Measurements from ENCODE around the gene INTS7. TPM values are rescaled to one million over a fixed set of nuclear protein-coding genes. Genes with fewer than 3 reads are reported as not detected.
A peak's percentile ranks its signal among the peaks of the same experiment; 100 is the strongest.

Gene INTS7
- total RNA-seq, 2 experiments from 2014 or later, result 24.7 to 25.9 TPM

DNA sequence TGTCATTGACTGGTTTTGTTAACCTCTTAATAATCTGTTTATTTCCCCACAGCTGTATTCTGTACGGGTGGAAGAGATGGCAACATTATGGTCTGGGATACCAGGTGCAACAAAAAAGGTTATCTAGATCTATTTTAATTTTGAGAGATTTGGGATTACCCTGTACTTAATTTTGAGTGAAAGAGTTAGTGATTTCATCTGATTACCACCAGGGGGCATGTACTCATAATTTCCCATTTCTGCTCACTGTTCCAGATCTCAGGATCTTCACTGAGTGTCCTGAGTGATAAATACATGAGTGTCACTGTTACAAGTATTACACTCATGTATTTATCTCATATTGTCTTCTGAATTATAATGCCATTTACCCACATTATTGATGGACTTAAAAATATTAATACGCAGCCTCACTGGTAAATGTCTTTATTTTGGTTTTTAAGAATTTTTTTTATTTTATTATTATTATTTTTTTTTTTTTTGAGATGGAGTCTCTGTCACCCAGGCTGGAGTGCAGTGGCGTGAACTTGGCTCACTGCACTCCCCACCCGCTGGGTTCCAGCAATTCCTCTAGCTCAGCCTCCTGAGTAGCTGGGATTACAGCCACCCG lies 27.6 kb upstream of the INTS7 start:
- H3K9me3 Mint-ChIP-seq, result peaks cover 3% of the 10 kb centered on the region
- no peak for DNase-seq
- no peaks in the 10 kb centered on the region for H3K4me1 Mint-ChIP-seq (ENCODE audit: low read depth)
- H3K27ac Mint-ChIP-seq, result no peak overlapping the region
- CTCF ChIA-PET, result interaction anchor here (0.6 to 2.9 kb wide), 16 partner anchors 8 to 393 kb away, joined by 3 to 16 read pairs (median 4); no protein-coding TSS in a partner anchor
- H3K27me3 Mint-ChIP-seq (ENCODE audit: low read depth), result no peaks in the 10 kb centered on the region
- intact Hi-C loops (cut with micrococcal nuclease), result loop anchor here (2.0 to 5.0 kb wide), 4 partner anchors 228 to 394 kb away; no protein-coding TSS in a partner anchor
- no peak overlapping the region for H3K4me3 Mint-ChIP-seq
- H3K36me3 Mint-ChIP-seq (ENCODE audit: low read depth), result peaks cover 47% of the 10 kb centered on the region

DNA sequence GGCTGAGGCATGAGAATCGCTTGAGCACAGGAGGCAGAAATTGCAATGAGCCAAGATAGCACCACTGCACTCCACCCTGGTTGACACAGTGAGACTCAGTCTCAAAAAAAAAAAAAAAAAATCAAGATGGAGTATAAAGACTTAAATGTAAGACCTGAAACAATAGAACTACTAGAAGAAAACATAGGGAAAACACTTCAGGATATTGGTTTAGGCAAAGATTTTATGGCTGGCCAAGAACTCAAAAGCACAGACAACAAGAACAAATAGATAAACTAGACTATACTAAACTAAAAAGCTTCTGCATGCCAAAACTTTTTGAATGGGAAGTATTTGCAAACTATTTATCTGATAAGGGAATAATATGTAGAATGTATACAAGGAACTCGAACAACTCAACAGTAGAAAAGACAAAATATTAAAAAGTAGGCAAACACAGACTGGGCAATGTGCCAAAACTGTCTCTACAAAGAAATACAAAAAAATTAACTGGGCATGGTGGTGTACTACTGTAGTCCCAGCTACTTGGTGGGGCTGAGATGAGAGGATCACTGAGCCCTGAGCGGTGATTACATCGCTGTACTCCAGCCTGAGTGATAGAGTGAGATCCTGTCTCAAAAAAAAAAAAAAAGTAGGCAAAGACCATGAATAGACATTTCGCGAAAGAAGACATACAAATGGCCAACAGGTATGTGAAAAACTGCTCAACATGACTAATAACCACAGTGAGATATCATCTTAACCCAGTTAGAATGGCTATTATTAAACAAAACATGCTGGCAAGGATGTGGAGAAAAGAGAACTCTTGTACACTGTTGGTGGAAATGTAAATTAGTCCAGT lies 25.5 kb upstream of the INTS7 start:
- intact Hi-C loops (cut with micrococcal nuclease), result loop anchor here (5.0 kb wide), 1 partner anchor 256 kb away; no protein-coding TSS in a partner anchor
- no peak for DNase-seq
- H3K4me1 Mint-ChIP-seq (ENCODE audit: low read depth), result no peaks in the 10 kb centered on the region
- no peak overlapping the region for H3K4me3 Mint-ChIP-seq
- no peak overlapping the region for H3K27ac Mint-ChIP-seq
- peaks cover 8% of the 10 kb centered on the region for H3K9me3 Mint-ChIP-seq
- CTCF ChIA-PET, result interaction anchor here (1.0 to 1.6 kb wide), 3 partner anchors 26 to 395 kb away, joined by 3 to 8 read pairs (median 4); no protein-coding TSS in a partner anchor
- H3K36me3 Mint-ChIP-seq (ENCODE audit: low read depth), result peaks cover 53% of the 10 kb centered on the region
- no peaks in the 10 kb centered on the region for H3K27me3 Mint-ChIP-seq (ENCODE audit: low read depth)

DNA sequence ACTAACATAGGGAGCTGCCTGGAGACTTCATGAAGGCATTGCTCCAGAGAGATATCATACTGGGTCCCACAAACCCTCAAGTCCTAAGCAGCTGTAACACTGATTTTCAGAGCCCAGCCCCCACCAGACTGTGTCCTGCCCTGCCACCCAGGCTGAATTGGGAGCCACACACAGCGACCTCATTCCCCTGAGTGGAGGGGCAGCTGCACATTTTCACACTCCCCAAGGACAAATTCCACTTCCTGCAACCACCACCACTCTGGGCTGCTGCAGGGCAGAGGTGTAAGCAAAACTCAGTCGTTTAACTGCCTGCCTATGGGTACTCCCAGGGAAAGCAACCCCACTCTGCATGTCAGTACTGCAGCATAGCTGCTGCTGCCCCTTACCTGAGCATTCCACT lies 20.0 kb upstream of the INTS7 start:
- Mint-ChIP-seq H3K9me3 (peaks cover 14% of the 10 kb centered on the region), H3K27ac (no peak overlapping the region), H3K36me3 (ENCODE audit: low read depth) (peaks cover 77% of the 10 kb centered on the region), H3K4me3 (no peak overlapping the region), H3K4me1 (ENCODE audit: low read depth) (no peaks in the 10 kb centered on the region), H3K27me3 (ENCODE audit: low read depth) (no peaks in the 10 kb centered on the region)
- intact Hi-C loops (cut with micrococcal nuclease), result no loop called here
- CTCF ChIA-PET, result no interaction called here
- no peak for DNase-seq

DNA sequence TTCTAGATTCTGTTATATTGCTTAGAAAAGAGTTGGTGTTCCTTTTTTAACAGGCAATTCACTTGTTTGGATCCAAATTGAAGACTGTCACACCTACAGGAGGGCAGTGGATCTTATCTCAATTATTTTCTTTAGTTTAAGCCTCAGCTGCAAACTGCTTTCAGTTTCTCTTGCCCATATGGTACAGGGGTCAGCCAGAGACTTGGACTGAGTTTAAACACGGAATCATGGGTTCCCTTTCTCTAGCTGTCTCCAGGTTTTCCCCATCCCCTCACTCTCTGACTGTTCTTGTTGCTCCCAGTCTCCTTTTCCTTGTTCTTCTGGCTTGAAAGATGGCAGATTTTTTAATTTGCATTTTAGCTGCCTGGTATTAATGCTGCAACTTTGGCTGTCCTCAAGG lies 18.6 kb upstream of the INTS7 start:
- Mint-ChIP-seq H3K27ac (no peak overlapping the region), H3K36me3 (ENCODE audit: low read depth) (peaks cover 86% of the 10 kb centered on the region)
- intact Hi-C loops (cut with micrococcal nuclease), result no loop called here

DNA sequence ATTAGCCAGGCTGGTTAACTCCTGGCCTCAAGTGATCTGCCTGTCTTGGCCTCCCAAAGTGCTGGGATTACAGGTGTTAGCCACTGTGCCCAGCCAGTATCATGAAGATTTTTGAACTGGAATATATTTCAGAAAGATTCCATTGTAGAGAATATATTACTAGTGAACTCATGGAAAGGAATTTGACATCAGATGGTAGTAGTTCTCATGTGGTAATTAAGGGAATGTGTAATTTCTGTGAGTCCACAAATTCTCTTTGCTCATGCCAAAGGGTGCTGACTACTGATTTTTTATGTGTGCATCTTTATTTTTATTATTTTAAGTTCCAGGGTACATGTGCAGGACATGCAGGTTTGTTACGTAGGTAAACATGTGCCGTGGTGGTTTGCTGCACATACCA lies 10.6 kb upstream of the INTS7 start:
- no peak overlapping the region for H3K27ac Mint-ChIP-seq
- H3K27me3 Mint-ChIP-seq (ENCODE audit: low read depth), result peaks cover under 1% of the 10 kb centered on the region
- no peak overlapping the region for H3K4me3 Mint-ChIP-seq
- no peaks in the 10 kb centered on the region for H3K9me3 Mint-ChIP-seq
- peaks cover 10% of the 10 kb centered on the region for H3K4me1 Mint-ChIP-seq (ENCODE audit: low read depth)
- intact Hi-C loops (cut with micrococcal nuclease), result no loop called here
- CTCF ChIA-PET, result interaction anchor here (0.8 kb wide), 1 partner anchor 260 kb away, joined by 3 read pairs; no protein-coding TSS in a partner anchor
- peaks cover 72% of the 10 kb centered on the region for H3K36me3 Mint-ChIP-seq (ENCODE audit: low read depth)
- no peak for DNase-seq

More for the DNA sequence above, 18.6 kb upstream of the INTS7 start:
- H3K4me1 Mint-ChIP-seq (ENCODE audit: low read depth), result no peaks in the 10 kb centered on the region
- H3K27me3 Mint-ChIP-seq (ENCODE audit: low read depth), result no peaks in the 10 kb centered on the region
- CTCF ChIA-PET, result no interaction called here
- peaks cover 14% of the 10 kb centered on the region for H3K9me3 Mint-ChIP-seq
- no peak for DNase-seq
- H3K4me3 Mint-ChIP-seq, result no peak overlapping the region

DNA sequence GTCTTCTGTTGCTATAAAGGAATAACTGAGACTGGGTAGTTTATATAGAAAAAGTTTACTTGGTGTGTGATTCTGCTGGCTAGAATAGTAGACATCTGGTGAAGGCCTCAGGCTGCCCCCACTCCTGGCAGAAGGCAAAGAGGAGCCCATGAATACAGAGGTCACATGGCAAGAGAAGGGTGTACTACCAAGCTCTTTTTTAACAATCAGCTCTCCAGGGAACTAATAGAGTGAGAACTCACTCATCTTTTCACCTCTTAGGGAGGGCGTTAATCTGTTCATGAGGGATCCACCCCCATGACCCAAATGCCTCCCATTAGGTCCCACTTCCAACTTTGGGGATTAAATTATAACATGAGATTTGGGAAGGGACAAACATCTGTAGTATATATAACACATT lies 9.5 kb upstream of the INTS7 start:
- intact Hi-C loops (cut with micrococcal nuclease), result no loop called here
- peaks cover 68% of the 10 kb centered on the region for H3K36me3 Mint-ChIP-seq (ENCODE audit: low read depth)
- CTCF ChIA-PET, result interaction anchor here (2.4 kb wide), 1 partner anchor 9 kb away, joined by 11 read pairs; the partner anchor contains the start of genes DTL and INTS7

DNA sequence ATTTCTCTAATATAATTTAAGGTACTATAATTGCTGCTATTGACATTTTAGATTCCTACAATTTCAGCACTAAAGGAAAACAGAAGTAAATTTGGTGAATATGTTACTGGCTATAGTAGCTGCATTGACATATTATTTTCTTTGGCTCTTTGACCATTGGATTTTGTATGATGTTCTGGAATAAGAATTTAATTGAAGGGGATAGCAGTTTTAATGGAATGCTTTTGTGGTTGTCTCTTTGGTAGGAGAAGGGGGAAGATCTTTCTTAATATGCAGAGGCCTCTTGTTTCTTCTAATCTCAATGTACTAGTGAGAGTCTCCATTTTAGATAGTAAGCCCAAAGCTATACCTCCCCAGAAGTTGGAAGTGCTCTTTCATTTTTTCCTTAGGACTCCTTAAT lies 7.1 kb upstream of the INTS7 start:
- H3K36me3 Mint-ChIP-seq (ENCODE audit: low read depth), result peaks cover 68% of the 10 kb centered on the region
- H3K4me3 Mint-ChIP-seq, result no peak overlapping the region
- H3K27ac Mint-ChIP-seq, result no peak overlapping the region
- intact Hi-C loops (cut with micrococcal nuclease), result no loop called here
- H3K27me3 Mint-ChIP-seq (ENCODE audit: low read depth), result peaks cover 7% of the 10 kb centered on the region
- CTCF ChIA-PET, result interaction anchor here (0.6 kb wide), 1 partner anchor 323 kb away, joined by 3 read pairs; no protein-coding TSS in a partner anchor
- no peak for DNase-seq
- no peaks in the 10 kb centered on the region for H3K9me3 Mint-ChIP-seq
- H3K4me1 Mint-ChIP-seq (ENCODE audit: low read depth), result peaks cover 31% of the 10 kb centered on the region

More for the DNA sequence above, 9.5 kb upstream of the INTS7 start:
- H3K9me3 Mint-ChIP-seq, result no peaks in the 10 kb centered on the region
- H3K4me3 Mint-ChIP-seq, result no peak overlapping the region
- no peak overlapping the region for H3K27ac Mint-ChIP-seq
- H3K27me3 Mint-ChIP-seq (ENCODE audit: low read depth), result peaks cover 2% of the 10 kb centered on the region
- no peak for DNase-seq
- peaks cover 16% of the 10 kb centered on the region for H3K4me1 Mint-ChIP-seq (ENCODE audit: low read depth)

DNA sequence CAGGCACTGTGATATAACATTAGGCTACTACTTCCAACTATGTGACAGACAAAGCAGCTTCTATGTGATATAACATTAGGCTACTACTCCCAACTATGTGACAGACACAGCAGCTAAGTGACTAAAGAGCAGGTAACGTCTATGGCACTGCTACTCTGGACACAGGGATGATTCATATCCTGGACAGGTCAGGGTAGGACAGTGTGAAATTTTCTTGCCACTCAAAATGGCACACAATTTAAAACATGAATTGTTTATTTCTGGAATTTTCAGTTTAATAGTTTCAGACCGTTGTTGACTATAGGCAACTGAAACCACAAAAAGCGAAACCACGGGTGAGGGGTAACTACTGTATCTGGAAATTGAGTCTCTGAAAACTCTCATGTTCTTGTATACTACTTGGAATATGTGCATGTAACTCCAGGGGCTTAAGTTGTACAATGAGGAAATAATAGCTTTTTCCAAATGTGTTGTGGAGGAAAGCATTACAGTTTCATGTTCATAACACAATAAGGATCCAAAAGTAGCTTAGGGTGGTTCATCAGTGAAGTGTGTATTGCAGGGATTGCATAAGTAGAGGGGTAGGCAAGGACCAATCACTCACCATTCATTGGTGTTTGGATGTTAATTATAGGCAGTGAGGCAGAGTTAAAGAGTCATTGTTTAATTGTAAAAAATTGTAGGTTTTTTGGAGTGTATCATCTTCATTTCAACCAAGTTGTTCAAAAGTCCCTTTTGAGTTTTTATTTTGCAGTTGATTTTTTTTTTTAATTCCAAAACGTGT lies 5.5 kb upstream of the INTS7 start:
- H3K4me1 Mint-ChIP-seq (ENCODE audit: low read depth), result peaks cover 35% of the 10 kb centered on the region
- CTCF ChIA-PET, result interaction anchor here (1.6 kb wide), 1 partner anchor 415 kb away, joined by 6 read pairs; no protein-coding TSS in a partner anchor

DNA sequence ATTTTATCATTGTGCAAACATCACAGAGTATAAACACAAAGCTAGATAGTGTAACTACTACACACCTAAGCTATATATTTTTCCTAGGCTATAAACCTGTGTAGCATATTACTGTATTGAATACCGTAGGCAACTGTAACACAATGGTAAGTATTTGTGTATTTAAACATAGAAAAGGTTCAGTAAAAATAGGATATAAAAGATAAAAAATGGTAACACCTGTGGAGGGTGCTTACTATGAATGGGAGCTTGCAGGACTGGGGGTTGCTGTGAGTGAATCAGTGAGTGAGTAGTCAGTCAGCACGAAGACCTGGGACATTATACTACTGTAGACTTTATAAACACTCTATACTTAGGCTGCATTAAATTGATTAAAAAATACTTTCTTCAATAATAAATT lies 4.3 kb upstream of the INTS7 start:
- no peak for DNase-seq
- peaks cover 57% of the 10 kb centered on the region for H3K36me3 Mint-ChIP-seq (ENCODE audit: low read depth)
- CTCF ChIA-PET, result interaction anchor here (0.5 to 1.6 kb wide), 4 partner anchors 8 to 416 kb away, joined by 3 to 6 read pairs (median 4); no protein-coding TSS in a partner anchor
- H3K27me3 Mint-ChIP-seq (ENCODE audit: low read depth), result peaks cover 7% of the 10 kb centered on the region
- intact Hi-C loops (cut with micrococcal nuclease), result loop anchor here (5.0 to 10.0 kb wide), 2 partner anchors 525 to 978 kb away; partner anchors contain the start of gene ANGEL2
- no peak overlapping the region for H3K4me3 Mint-ChIP-seq
- peaks cover 35% of the 10 kb centered on the region for H3K4me1 Mint-ChIP-seq (ENCODE audit: low read depth)
- no peak overlapping the region for H3K27ac Mint-ChIP-seq
- H3K9me3 Mint-ChIP-seq, result no peaks in the 10 kb centered on the region

More for the DNA sequence above, 5.5 kb upstream of the INTS7 start:
- peaks cover 67% of the 10 kb centered on the region for H3K36me3 Mint-ChIP-seq (ENCODE audit: low read depth)
- H3K27me3 Mint-ChIP-seq (ENCODE audit: low read depth), result peaks cover 7% of the 10 kb centered on the region
- H3K4me3 Mint-ChIP-seq, result no peak overlapping the region
- DNase-seq, result no peak
- H3K27ac Mint-ChIP-seq, result no peak overlapping the region
- H3K9me3 Mint-ChIP-seq, result no peaks in the 10 kb centered on the region
- intact Hi-C loops (cut with micrococcal nuclease), result no loop called here

DNA sequence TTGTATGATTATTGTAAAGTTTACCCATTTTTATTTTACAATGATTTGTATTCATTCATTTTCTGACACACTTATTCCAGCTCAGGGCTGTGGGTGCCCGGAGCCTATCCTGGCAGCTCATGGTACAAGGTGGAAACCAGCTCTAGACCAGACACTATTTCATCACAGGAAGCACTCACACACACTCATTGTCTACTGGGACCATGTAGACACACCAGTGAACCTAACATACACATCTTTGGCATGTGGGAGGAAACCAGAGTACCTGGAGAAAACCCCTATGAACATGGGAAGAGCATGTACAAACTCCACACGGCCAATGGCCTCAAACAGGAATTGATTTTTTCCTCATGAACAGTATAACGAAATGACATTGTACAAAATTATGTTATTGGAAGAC lies 2.5 kb upstream of the INTS7 start:
- Mint-ChIP-seq H3K4me1 (ENCODE audit: low read depth) (peaks cover 44% of the 10 kb centered on the region), H3K9me3 (no peaks in the 10 kb centered on the region), H3K27ac (no peak overlapping the region), H3K4me3 (peak overlapping the region; percentile 51), H3K36me3 (ENCODE audit: low read depth) (peaks cover 51% of the 10 kb centered on the region), H3K27me3 (ENCODE audit: low read depth) (peaks cover 7% of the 10 kb centered on the region)
- intact Hi-C loops (cut with micrococcal nuclease), result loop anchor here (2.0 to 10.0 kb wide), 3 partner anchors 187 to 979 kb away; partner anchors contain the start of gene ANGEL2
- DNase-seq, result no peak
- CTCF ChIA-PET, result interaction anchor here (0.7 kb wide), 1 partner anchor 418 kb away, joined by 3 read pairs; no protein-coding TSS in a partner anchor

DNA sequence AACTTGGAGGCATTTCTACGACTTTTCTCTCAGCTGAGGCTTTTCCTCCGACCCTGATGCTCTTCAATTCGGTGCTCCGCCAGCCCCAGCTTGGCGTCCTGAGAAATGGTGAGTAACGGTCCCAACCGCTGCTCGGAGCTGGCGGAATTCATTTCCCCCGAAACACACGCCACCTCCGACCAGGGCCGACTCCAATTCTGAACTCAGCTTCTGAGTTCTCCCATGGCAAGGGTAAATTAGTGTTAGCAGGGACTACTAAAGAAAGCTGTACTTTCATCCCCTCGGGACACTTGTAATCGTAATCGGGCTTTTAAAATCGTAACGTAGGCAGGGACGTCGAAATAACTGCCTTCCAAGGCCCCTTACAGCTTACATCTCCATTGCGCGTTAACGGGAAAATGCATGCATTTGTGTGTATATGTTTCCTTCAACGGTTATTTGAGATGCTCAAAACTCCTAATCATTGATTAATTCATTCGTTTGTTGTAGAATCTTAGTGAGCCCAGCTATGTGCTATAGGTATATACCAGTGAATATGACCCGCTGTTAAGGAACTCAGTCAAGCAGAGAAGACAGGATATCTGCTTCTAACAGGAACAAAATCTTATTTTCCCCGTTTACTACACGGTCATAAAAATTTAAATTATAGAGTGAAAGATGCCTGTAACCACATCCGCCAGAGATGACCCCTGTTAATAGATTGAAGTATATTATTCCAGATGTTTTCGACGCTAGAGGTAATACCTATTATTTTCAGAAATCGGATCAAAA lies 663 bp upstream of the INTS7 start:
- intact Hi-C loops (cut with micrococcal nuclease), result loop anchor here (1.0 to 10.0 kb wide), 18 partner anchors 24 to 981 kb away; partner anchors contain the start of genes ANGEL2, ATF3, FLVCR1 and LPGAT1
- Mint-ChIP-seq H3K4me1 (ENCODE audit: low read depth) (peaks cover 52% of the 10 kb centered on the region), H3K4me3 (peak overlapping the region; percentile 96), H3K27ac (peak overlapping the region; percentile 98), H3K36me3 (ENCODE audit: low read depth) (peaks cover 44% of the 10 kb centered on the region), H3K9me3 (no peaks in the 10 kb centered on the region), H3K27me3 (ENCODE audit: low read depth) (peaks cover 7% of the 10 kb centered on the region)
- DNase-seq, result no peak
- CTCF ChIA-PET, result interaction anchor here (0.6 to 5.2 kb wide), 35 partner anchors 8 to 1014 kb away, joined by 3 to 32 read pairs (median 4); partner anchors contain the start of genes FLVCR1, NENF and PPP2R5A
